Measurements from ENCODE around the gene NFIC.
A peak's percentile ranks its signal among the peaks of the same experiment; 100 is the strongest.

The NFIC gene

GRCh38 chr19:3458229-3459088 lies 92.1 kb downstream of the NFIC start:
- no peak for TF ChIP-seq CTCF (IDR thresholded peaks at IDR 0.05)
- Histone ChIP-seq H3K27ac (peak overlapping the region; percentile 94 to 98), H3K4me3 (peak overlapping the region; percentile 6 to 24), H3K9me3 (no peaks in the 10 kb centered on the region), H3K27me3 (no peaks in the 10 kb centered on the region), H3K4me1 (peaks cover 4 to 61% (median 57%) of the 10 kb centered on the region in 4 donors), H3K36me3 (peaks cover 37 to 64% (median 47%) of the 10 kb centered on the region in 3 donors)
- DNase-seq = no peak
- intact Hi-C loops (cut with DNase I; ENCODE audit: low total_unique reads) = no loop called here

- H3K4me3 ChIP-seq = peak overlapping the region; percentile 6 to 24
- H3K9me3 ChIP-seq = no peaks in the 10 kb centered on the region
These were observed 92.9 kb downstream of the NFIC start for GRCh38 chr19:3459089-3459881.

GRCh38 chr19:3459965-3460582 lies 93.7 kb downstream of the NFIC start:
- intact Hi-C loops (cut with DNase I; ENCODE audit: low total_unique reads) = loop anchor here (10.0 kb wide), 1 partner anchor 145 kb away; the partner anchor contains the start of gene TBXA2R
- Histone ChIP-seq H3K36me3 (peaks cover 30 to 61% (median 41%) of the 10 kb centered on the region in 3 donors), H3K27ac (peak overlapping the region; percentile 94 to 98), H3K9me3 (no peaks in the 10 kb centered on the region), H3K27me3 (no peaks in the 10 kb centered on the region), H3K4me1 (peaks cover 9 to 77% (median 71%) of the 10 kb centered on the region in 4 donors), H3K4me3 (peak overlapping the region in 1 of 2 donors; percentile 16)
- TF ChIP-seq CTCF (IDR thresholded peaks at IDR 0.05) = no peak
- DNase-seq = no peak

More at GRCh38 chr19:3459089-3459881, 92.9 kb downstream of the NFIC start:
- H3K36me3 ChIP-seq = peaks cover 37 to 64% (median 47%) of the 10 kb centered on the region in 3 donors
- intact Hi-C loops (cut with DNase I; ENCODE audit: low total_unique reads) = no loop called here
- H3K27ac ChIP-seq = peak overlapping the region; percentile 94 to 98
- no peak for TF ChIP-seq CTCF (IDR thresholded peaks at IDR 0.05)
- H3K4me1 ChIP-seq = peaks cover 4 to 69% (median 64%) of the 10 kb centered on the region in 4 donors
- peak; percentile 94 to 98 for DNase-seq
- no peaks in the 10 kb centered on the region for H3K27me3 ChIP-seq

- intact Hi-C loops (cut with DNase I; ENCODE audit: low total_unique reads) = loop anchor here (10.0 kb wide), 1 partner anchor 142 kb away; the partner anchor contains the start of gene TBXA2R
- Histone ChIP-seq H3K36me3 (peaks cover 19 to 38% (median 20%) of the 10 kb centered on the region in 3 donors), H3K4me3 (no peak overlapping the region), H3K27ac (peak overlapping the region; percentile 94 to 98), H3K9me3 (no peaks in the 10 kb centered on the region), H3K4me1 (peaks cover 9 to 91% (median 82%) of the 10 kb centered on the region in 4 donors), H3K27me3 (no peaks in the 10 kb centered on the region)
- no peak for TF ChIP-seq CTCF (IDR thresholded peaks at IDR 0.05)
- DNase-seq = no peak
These were observed 96.8 kb downstream of the NFIC start for GRCh38 chr19:3462991-3463713.
